Eye (tissue), 1 donor: ENCODE data around the gene IDNK.
"Not testable (repeated sequence)": the region's sequence is repeated elsewhere in the genome, so short reads cannot be mapped to it uniquely, and the experiment has no call there.

Experiments
- DNase-seq: peaks from one replicate; pipeline ENCODE4 v3.0.0-alpha.2; 2015

Gene IDNK

GRCh38 chr9:83622939-83623678, at the start of gene IDNK:
IDNK (plus strand) TSS chr9:83623143; CDS start chr9:83623172, 29 bp downstream.
- DNase-seq, result peak; percentile 93

- DNase-seq, result no peak
Measured at GRCh38 chr9:83574482-83574881, 48.5 kb upstream of the IDNK start.

- no peak for DNase-seq
Measured at GRCh38 chr9:83582029-83582428, 40.9 kb upstream of the IDNK start.

GRCh38 chr9:83583151-83584014, 39.6 kb upstream of the IDNK start:
- DNase-seq, result peak; percentile 81

GRCh38 chr9:83584995-83585394, 37.9 kb upstream of the IDNK start:
- no peak for DNase-seq

GRCh38 chr9:83588256-83588655, 34.7 kb upstream of the IDNK start:
- DNase-seq, result no peak

GRCh38 chr9:83596899-83597504, 25.9 kb upstream of the IDNK start:
- DNase-seq, result peak; percentile 79

GRCh38 chr9:83598487-83598886, 24.5 kb upstream of the IDNK start:
- DNase-seq, result no peak

- peak; percentile 10 for DNase-seq
Measured at GRCh38 chr9:83599071-83599470, 23.9 kb upstream of the IDNK start.

- DNase-seq, result no peak
Measured at GRCh38 chr9:83601463-83601862, 21.5 kb upstream of the IDNK start.

- not testable (repeated sequence) for DNase-seq
Measured at GRCh38 chr9:83607620-83608019, 15.3 kb upstream of the IDNK start.

GRCh38 chr9:83613298-83613697, 9.6 kb upstream of the IDNK start:
- DNase-seq, result not testable (repeated sequence)

- no peak for DNase-seq
Measured at GRCh38 chr9:83617299-83617698, 5.6 kb upstream of the IDNK start.

- peak; percentile 80 for DNase-seq
Measured at GRCh38 chr9:83620841-83621636, 1.9 kb upstream of the IDNK start.

- no peak for DNase-seq
Measured at GRCh38 chr9:83622433-83622938, 457 bp upstream of the IDNK start.

GRCh38 chr9:83623679-83624076, 735 bp downstream of the IDNK start:
- peak; percentile 82 for DNase-seq

- DNase-seq, result no peak
Measured at GRCh38 chr9:83625178-83625577, 2.2 kb downstream of the IDNK start.

- DNase-seq, result no peak
Measured at GRCh38 chr9:83628540-83628939, 5.6 kb downstream of the IDNK start.

- DNase-seq, result no peak
Measured at GRCh38 chr9:83629433-83630104, 6.6 kb downstream of the IDNK start.

GRCh38 chr9:83630938-83631457, 8.1 kb downstream of the IDNK start:
- DNase-seq, result peak; percentile 78

GRCh38 chr9:83633255-83633654, 10.3 kb downstream of the IDNK start:
- DNase-seq, result no peak

- DNase-seq, result no peak
Measured at GRCh38 chr9:83633676-83634075, 10.7 kb downstream of the IDNK start.
